Superior temporal gyrus (tissue), 1 donor: ENCODE measurements around the gene SLC6A6.

ENCODE experiments used
- DNase-seq: peaks from one replicate; pipeline ENCODE4 v3.0.0-alpha.2; 2016; ENCODE audit errors: extremely low spot score

SLC6A6 gene

DNA sequence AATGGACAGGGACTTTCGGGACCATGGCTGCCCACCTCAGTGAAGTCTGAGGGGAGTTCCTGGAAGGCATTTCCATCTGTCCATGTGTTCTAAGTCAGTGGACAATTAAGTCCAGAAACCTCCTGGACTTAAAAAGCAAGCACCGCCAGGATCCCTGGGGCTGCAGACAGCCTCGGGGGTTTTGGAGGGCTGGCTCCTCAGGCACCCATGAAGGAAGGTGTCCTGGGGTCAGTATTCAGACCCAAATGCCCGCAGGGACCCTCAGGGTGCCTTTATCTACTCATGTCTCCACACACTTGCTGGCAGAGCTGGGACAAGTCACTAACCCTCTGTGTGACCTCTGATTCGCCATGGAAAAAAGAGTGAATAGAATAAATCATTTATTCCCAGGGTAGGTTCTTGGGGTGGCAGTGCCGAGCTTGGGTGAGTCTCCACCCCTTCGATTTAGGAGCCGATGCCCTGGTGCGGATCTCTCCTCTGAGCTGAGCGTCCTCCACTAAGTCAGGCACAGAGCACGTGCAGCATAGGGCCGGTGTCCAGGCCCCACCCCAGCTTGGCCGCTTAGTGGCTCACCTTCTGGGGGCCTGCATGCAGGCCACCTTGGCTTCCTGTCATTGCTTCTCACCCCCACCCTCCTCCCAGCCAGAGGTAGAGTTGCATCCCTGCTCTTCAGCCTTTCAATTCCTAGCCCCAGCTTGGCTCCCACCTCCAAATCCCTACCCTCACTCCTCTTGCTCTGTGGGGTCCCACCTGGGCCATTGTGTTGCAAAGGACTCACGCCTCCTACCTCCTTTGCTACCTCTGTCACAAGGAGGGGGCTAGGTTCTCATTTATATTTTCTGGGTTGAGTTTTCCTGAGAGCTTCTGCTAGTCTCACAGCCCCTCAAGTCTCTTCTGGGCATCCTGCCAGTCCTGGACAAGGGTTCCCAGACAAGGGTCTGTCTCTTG is 19.9 kb downstream of the SLC6A6 start:
- no peak for DNase-seq

DNA sequence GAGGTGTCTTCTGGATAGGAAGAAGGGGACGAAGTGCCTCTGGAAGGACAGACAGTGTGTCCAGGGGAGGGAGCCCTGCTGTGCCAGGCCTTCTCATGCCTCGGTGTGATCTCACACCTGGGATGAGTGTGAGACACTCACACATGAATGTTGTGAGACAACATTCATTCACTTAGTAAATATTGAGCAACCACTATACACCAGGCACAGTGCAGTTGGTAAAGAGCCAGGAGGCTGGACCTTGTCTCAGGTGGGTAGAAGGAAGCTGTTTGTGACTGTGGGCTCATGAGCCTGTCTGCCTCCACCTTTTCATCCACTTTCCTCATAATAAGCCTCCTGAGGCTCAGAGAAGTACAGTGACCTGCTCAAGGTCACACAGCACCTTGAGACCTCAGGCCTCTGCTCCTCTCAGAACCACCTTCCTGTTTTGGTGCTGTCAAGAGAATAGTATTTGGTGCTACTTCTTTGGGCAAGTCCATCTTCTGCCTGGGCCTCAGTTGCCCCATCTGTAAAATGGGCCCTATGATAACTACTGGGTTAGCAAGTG is 20.9 kb downstream of the SLC6A6 start:
- DNase-seq: no peak

DNA sequence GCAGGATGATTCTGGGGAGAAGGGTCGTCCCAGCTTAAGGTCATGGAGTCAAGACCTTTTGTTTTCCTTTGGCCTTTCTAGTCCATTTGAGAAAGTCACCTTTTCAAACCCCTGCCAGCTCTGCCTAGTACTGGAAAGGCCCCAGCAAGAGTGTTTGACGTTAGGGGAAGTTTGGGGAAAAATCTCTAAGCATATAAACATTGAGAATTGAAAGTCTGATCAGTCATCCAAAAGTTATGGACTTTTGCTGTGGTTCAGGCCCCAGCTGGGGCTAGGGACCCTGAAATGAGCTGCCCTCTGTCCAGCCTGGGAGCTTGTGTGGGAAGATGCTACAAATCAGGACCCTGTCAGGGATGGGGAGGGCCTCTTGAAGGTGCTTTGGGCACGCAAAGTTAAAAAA is 21.6 kb downstream of the SLC6A6 start:
- no peak for DNase-seq

DNA sequence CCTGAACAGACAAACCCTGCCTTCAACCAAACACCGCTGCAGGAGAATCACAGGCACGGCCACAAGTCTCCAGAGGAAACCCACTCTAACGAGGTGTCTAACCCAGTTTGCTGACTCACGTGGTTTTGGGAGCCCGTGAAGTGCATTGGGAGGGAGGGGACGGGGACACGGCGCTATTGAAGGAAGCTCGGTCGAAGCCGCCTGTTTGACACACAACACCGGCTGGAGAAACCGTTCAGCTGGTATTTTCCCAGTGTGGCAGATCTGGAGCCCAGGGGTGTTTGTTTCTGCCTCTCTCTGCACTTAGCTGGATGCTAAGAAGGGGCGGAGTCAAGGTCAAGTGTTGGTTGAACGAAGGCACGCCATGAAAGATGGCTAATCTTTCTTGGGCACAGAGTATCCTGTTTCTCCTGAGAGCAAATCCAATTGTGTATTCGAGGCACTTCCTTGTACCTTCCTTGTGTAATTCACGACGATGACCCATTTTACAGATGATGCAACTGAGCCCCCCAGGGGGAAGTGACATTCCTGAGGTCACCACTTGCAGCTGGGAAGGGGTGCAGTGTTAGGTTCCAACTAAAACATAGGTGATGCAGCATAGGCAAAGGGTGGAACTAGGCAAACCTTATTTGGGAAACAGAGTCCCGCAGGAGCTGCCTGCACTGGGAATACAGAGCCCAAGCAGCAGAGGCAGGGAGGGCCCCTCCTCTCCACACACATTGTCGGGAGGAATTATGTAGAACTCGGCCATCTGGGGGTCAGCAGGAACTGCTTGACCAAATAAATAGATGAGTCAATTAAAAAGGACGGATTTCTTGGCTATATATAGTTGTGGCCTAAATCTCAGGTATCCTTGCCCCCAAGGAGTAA is 22.5 kb downstream of the SLC6A6 start:
- no peak for DNase-seq

DNA sequence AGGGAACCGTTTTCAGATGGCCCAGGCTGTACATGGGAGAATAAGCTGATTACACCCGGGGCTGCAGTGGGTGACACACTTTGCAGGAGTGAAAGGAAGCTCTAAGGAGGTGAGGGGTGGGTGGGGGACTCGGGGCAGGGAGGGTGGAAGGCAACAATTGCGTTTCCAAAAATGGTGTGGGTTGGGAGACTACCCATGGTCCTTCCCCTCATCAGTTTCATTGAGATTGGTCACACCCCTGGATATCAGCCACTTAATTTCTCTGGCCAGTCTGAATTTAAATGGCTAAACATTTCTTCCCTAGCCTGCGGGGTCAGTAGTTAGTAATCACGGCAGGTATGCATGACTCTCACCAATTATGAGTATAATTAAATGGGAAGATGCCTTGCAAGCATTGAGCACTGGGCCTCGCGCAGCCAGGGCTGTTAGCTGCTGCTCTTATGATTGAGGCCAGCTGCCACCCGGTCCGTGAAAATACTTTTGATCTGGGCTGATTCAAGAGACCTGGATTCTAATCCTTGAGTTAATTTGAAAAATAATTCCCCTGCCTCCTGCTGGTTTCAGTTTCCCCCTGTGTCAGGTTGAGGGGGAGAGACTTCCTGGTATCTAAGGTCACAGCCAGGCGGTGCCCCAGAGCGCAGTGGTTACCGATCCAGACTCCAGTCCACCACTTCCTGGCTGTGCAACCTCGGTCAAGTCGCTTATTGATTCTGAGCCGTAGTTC is 23.3 kb downstream of the SLC6A6 start:
- DNase-seq: no peak

DNA sequence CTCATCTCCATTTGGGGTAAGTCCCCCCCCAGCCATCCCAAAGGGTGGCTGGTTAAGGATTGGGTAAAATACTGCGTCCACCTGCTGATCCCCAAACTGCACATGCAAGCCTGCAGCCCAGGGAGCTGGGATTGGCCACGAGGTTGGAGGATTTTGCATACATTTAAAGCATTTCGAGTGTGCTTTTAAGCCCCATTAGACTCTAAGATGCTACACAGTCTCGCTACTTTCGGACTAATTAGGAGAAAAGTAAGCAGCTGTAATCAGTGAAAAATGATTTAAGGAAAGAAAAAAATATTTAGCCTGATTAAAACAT is 23.9 kb downstream of the SLC6A6 start:
- DNase-seq: no peak

DNA sequence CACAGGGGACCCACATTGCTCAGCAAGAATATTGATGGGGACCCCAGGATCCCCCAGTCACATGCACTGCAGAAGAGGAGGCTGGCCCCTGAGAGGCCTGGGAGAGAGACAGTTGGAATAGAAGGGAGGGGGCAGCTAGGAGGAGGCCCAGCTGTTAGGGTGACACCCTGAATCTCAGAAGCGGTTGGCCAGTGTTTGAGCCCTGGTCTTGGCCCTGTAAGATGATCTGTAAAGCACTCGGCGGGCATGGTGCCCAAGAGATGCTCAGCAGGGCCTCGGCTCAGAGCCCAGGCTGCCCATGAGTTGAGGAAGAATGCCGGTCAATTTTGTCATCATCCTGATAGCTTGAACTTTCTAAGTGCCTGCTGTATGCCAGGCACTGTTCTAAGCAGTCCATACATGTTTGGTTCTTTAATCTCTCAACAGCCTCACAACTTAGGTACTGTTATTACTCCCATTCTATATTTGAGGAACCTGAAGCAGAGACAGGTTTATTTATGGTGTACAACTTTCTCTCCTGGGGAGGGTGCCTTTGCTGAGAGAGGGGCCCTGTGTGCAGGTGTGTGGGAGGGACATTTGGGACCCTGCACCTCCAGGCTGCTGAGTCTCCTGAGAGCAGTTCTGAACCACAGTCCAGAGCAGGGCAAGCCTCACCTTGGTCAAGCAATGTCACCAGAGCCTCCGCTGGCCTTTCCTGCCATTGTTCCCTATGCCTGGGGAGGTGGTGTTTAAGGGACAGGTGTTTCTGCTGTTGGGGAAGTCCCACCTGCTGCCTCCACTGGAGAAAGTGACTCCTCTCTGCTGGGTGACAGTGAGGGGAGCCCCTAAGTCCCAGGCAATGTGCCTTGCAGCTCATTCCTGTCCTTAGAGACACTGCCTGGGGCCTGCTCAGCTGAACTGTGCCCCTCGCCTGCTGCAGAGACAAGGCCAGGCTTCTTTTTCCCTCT is 26.0 kb downstream of the SLC6A6 start:
- DNase-seq: no peak

DNA sequence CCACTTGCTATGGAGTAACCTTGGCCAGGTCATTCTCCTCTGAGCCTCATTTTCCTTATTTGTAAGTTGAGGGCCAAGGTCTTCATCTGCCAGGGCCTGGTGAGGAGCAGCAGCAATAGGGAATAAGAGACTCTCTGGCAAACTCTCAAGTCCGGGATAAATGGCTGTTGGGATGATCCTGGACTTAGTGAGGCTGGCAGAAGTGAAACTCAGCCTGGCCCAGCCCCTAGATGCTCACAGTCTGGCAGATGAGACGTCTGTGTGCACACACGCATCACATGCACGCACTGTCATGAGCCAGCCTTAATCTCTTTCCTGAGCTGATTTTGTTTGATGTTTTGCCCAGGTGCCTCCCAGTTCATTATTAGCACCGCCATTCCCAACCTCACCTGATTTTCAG is 26.8 kb downstream of the SLC6A6 start:
- no peak for DNase-seq

DNA sequence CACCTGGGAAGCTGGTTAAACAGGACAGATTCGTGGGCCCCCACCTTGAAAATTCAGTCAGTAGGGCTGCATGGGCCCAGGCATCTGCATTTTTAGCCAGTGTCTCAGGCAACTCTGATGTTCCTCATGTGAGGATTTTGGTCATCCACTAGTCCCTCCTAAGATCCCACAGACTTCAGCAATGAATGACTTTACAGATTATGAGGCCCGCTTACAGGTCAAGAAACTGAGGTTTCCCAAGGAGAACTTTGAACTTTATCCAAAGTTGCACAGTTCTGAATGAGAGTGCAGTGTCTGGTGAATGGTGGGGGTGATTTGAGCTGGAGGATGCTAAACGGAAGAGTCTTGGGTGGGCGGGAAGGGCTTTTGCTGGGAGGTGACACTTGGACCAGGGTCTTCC is 27.2 kb downstream of the SLC6A6 start:
- no peak for DNase-seq

DNA sequence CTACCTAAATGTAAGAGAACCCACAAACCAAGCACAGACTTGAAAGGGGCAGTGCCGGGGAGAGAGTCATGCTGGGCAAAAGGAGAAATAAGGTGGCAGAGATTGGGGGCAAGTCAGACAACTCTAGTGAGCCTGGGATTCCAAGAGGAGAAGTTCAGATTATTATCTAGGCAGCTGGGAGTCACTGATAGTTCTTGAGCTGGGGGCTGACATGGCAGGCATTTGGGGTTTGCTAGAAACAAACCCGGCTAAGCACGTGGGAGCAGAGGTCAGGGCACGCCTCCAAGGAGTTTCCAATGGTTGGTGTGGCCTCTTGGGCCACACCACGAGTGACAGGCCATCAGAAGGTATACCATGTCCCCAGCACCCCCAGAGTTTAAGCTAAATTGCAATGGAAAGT is 27.6 kb downstream of the SLC6A6 start:
- no peak for DNase-seq

DNA sequence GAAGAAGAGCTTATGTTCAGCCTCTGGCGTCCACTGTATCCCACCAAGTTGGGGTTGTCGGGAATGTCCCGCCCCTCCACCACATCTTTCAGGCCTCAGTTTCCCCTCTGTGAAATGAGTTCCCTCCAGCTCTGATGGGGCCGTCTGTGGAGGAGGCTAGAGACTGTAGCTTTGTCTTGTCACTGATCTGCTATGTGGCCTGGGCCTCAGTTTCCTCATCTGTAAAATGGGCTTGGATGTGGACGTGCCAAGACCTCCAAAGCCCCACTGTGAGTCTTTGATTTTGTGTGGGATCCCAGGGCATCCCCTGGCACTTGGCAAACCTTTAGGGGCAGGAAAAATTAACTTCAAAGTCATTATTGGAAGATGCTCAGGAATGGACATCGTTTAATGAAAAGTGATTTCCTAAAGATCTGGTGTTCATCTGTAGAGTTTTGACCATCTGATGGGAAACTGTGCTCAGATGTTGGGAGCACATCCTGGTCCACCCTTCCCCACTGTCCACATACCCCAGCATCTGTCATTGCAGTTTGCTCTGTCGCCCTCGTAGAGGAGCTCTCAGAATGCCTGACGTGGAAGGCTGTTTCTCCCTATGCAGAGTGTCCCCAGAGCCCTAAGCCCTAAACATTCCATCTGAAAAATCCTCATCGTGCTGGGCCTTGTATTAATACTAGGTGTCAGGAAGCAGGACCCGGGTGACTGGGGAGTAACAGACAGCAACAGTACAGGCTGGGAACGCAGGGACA is 28.5 kb downstream of the SLC6A6 start:
- peak; percentile 74 for DNase-seq

DNA sequence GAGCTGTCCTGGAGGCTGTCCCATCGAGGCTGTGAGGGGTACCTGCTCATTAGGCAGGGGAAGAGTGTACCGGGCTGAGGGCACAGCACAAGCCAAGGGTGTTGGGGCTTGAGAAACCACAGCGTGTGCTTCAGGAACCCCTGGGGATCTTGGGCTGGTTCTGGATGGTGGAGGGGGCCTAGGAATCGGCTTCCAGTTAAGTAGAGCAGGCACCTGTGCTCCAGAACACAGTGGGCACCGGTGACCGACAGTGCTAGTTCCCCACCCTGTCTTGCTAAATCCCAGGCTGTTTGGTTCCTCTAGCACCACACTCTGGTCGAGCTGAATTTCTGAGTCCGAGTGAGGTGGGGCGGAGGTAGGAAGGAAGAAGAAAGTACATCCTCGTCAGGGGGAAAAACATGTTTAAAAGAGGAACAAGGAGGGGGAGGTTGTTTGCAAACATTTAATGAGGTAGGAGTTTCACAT is 29.1 kb downstream of the SLC6A6 start:
- DNase-seq: no peak

DNA sequence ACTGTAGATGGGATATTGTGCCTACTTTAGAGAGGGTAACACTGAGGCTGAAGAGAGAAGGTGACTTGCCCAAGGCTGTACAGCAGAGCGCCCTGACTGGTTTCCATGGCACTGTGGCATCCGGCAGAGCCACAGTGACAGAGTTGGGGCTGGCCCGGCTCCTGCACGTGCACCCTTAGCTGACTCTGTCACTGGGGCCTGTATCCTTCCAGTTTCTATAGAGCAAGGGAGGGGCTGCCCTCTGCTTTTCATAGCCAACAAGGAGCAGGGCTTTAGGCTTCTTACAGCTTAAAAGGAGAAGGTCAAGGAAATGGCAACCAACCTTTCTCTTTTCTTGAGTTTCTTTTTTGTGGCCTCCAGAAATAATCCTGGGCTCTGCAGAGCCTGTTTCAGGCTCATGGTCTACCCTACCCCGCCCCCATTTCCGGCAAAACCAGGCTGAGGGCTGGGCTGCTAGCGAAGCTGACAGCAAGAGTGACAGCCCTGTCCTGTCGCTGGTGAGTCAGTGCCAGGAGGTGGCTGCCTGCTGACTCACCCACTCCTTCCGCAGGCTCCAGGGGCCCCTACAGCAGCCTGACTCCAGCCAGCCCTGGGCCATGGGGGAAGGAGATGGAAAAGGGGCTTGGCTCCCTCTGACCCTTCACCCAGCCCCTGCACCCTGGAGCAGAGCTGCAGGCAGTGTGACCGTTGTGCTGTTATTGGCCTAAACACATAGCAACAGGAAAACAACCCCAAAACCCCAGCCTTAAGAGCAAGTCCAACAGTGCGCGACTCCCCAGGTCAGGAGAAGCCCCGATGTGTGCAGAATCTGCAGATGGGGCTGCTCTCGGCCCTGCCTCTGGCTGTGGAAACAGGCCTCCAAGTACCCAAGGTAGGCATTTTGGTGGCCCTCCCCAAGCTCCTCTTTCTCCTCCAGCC is 29.8 kb downstream of the SLC6A6 start:
- DNase-seq: peak; percentile 81

DNA sequence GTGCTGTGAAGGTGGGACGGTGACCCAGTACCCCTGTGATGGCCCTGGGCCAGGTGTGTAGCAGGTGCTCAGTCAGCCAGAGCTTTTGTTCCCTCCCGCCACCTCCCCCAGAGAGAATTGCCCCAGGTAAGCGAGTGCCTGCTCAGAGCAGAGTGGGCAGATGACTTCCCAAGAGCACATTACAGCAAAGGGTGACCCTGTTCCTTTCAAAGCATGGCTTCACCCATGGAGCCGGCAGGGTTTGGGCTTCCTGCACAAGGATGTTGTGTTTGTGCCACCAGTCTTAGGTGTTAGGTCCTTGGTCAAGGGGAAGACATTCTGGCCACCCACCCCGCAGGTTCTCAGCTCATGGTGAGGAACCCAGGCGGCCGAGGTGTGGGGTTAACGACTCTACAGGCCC is 30.7 kb downstream of the SLC6A6 start:
- no peak for DNase-seq

DNA sequence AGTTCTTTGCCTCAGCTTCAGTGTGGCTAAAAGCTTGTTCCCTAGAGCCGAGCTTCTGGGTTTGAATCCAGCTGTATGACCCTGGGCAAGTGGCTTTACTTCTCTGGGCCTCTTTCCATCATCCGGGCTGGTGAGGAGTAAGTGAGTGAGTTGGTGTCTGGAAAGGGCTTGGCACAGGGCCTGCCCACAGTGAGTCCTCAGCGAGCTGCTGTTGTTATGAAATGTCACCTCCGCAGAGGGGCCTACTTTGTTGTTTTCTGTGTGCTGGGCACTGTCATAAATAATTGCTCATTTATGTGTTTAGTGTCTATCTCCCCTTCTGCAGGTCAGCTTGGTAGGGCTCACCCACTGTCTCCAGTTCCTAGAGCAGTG is 31.7 kb downstream of the SLC6A6 start:
- DNase-seq: no peak

DNA sequence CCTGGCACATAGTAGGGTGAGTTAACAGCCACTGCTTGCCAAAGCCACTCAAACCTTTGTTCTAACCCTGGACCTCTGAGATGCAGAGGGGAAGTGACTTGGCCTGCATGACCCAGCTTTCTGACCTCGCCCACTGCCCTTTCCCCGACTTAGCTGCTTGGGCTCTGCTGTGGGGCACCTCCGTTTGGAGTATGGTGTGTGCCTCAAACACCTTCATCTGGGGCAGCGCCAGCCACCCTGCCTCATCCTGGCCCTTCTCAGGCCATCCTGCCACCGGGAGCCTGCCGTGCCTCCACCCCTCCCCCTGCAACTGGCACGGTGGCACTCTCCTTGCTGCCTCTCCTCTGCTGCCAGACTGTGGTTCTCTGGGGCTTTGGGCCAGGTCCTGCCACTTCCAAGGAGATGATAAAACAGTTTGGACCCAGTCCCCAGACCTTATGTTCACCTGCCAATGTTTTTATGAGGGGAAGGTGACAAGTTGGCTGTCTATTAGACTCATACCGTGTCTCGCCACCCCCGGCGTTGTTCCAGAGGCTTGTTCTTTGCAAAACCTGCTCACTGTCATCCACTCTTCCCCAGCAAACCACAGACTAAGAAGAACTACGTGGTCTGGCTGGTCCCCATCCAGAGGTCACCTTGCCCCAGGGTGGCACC is 32.2 kb downstream of the SLC6A6 start:
- no peak for DNase-seq

DNA sequence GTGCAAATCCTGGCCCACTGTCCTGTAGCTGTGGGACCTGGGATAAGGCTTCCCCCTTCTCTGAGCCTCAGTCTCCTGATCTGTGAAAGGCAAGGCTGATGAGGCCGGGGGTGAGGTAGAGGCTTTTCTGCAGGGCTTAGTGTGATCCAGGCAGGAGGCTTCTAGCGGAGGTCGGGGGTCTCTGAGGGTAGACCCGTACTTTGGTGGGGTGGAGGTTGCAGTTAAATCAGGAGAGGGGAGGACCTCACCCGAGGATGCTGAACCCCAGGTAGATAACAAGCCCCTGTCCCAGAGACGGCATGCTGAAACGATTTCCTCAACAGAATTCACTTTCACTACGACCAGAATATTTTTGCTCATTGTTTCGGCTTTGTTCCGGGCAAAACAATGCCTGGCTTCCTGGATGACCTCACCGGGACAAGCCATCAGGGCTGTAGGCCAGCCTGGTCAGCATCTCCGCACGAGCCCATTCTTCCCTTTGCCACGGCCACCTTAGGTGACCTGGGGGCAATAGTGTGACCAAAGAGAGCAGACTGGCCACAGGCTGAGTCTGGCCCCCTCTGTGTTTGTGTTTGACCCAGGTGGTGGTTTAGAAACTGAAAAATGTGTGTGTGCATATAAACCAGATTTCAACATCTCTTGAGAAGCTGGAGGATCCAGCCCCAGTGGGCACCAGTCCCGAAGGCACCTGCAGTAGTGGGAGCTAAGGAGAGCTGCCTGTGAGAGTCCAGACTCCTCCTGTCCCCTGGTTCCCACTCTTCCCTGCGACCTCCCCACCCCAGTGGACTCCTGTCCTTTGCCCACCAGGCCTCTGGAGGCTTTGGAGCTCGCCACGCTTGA is 33.0 kb downstream of the SLC6A6 start:
- no peak for DNase-seq

DNA sequence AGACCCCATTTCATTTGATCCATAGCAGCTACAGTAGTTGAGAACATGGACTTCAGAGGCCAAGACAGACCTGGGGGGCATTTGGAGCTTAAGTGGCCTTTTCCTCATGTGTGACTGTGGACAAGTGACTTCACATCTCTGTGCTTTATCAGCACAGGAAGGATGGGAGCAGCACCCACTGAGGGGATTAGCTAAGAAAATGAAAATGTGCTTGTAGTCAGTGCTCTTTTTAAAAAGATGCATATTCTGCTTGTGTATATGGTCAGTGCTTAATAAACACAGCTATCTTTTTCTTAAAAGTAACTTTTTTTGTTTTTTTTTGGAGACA is 34.5 kb downstream of the SLC6A6 start:
- no peak for DNase-seq
